HG02610 (cell line): ENCODE measurements around the gene UFSP1.

Source experiments
- ATAC-seq: cut with Tn5 transposase; IDR thresholded peaks from one replicate; pipeline ENCODE4 v1.9.1; 2021; ENCODE audit warnings: mild to moderate bottlenecking, moderate library complexity; ENCODE audit not compliant: unreplicated experiment

The UFSP1 gene

GRCh38 chr7:100882785-100883526 is 6.6 kb downstream of the UFSP1 start:
- ATAC-seq, result no peak

DNA sequence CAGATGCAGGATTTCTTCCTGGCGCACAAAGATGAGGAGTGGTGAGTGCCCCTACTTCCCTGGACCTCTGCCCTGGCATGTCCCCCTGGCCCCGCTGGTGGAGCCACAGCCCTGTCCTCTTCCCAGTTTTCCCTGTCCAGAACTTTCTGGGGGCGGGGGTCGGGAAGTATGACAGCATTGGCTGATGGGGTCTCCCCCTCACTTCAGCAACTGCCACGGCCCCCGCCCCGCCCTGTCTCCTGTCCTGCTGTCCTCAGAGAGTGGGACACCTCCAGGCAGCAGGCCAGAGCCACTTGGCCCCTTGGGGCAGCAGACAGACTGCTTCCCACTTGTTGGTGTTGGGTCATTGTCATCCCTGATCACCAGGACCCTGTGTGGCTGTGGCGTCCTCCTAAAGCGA is 7.3 kb downstream of the UFSP1 start:
- ATAC-seq, result no peak

DNA sequence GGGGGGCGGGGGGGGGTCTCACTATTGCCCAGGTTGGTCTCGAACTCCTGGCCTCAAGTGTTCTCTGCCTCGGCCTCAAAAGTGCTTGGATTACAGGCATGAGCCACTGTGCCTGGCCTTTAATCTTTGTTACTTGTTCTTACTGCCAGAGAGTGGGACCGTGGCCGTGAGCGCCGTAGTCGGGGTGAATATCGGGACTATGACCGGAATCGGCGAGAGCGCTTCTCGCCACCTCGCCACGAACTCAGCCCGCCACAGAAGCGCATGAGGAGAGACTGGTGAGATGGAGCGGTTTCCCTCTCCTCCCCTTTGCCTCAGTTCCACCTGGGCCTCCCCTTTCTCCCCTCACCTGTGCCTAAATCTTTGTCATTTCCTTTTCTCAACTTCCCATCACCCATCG is 8.4 kb downstream of the UFSP1 start:
- no peak for ATAC-seq

- no peak for ATAC-seq
Observed at GRCh38 chr7:100880645-100881044, 8.9 kb downstream of the UFSP1 start.

DNA sequence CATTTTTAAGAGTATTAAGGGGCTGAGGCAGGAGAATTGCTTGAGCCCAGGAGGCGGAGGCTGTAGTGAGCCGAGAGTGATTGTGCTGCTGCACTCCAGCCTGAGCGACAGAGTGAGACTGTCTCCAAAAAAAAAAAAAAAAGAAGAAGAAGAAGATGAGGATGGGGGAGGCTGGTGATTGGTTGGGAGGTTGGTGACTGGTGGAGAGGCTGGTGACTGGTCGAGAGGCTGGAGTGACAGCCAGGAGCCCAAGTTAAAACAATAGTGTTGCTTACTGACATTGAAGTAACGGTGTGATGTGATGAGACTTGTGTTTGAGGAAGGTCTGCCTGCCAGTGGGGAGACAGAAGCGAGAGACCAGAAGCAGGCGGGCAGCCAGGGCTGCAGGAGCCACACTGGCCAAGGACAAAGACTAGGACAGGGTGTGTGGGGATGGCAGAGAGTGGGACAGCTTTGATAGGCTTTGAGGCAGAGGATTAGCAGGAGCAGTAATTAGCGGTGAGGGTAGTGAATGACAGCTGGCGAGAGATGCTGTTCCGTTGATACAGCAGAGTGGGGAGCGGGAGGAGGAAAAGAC is 9.7 kb downstream of the UFSP1 start:
- ATAC-seq, result no peak

DNA sequence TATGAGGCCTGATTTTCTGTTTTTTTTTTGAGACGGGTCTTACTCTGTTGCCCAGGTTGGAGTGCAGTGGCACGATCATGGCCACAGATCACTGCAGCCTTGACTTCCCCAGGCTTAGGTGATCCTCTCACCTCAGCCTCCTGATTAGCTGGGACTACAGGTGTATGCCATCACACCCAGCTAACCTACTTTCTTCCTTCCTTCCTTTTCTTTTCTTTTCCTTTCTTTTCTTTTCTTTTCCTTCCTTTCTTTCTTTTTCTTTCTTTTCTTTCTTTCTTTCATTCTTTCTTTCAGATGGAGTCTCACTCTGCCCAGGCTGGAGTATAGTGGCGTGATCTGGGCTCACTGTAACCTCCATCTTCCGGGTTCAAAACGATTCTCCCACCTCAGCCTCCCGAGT is 10.8 kb downstream of the UFSP1 start:
- ATAC-seq, result no peak

GRCh38 chr7:100878013-100878412 is 11.5 kb downstream of the UFSP1 start:
- ATAC-seq, result no peak

DNA sequence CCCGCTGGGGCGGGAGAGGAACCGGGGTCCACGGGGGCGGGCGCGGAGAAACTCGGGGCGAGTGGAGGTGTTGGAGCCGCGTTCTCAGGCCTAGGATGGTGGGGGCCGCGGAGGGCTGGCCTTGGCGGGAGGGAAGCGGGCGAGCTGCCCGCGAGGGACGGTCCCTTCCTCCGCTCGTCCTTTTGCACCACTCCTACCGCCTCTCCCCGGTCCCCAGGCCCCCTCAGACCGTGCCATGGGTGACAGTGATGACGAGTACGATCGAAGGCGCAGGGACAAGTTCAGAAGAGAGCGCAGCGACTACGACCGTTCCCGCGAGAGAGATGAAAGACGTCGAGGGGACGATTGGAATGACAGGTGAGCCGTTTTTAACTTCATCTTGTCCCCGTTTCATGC is 14.2 kb downstream of the UFSP1 start:
- peak; percentile 22 for ATAC-seq

GRCh38 chr7:100874577-100875355 is 14.7 kb downstream of the UFSP1 start, which contains the start of gene SRRT:
Gene SRRT, plus strand, starts transcription at chr7:100875103. Its CDS starts 488 bp downstream, at chr7:100875591.
- ATAC-seq, result peak; percentile 87

DNA sequence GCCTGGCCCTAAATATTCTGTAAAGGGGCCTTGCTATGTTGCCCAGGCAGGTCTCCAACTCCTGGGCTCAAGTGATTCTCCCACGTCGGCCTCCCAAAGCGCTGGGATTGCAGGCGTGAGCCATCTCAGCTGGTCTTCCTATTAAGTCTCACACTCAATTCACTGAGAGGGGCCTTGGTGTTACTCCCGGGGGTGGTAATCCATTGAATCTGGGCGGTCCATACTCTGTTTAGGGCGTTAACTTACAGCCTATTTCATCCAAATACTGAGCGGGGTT is 15.3 kb downstream of the UFSP1 start:
- ATAC-seq, result no peak

DNA sequence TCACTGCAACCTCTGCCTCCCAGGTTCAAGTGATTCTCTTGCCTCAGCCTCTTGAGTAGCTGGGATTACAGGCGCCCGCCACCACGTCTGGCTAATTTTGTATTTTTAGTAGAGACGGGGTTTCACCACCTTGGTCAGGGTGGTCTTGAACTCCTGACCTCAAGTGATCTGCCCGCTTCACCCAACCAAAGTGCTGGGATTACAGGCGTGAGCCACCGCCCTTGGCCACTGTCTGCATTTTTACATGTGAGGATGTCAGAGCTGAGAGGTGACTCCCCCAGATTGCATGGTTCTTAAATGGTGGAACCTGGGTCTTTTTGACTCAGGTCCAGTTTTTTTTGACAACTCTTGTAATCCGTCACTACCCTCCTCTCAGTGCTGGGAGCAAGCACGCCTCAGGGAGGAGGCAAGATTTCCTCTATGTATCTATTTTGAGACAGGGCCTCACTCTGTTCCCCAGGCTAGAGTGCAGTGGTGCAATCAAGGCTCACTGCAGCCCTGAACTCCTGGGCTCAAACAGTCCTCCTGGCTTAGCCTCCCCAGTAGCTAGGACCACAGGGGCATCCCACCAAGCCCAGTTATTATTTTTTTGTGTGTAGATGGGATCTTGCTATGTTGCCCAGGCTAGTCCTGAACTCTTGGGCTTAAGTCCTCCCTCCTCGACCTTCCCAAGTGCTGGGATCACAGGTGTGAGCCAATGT is 15.8 kb downstream of the UFSP1 start:
- ATAC-seq, result no peak

GRCh38 chr7:100867776-100868485 is 21.6 kb downstream of the UFSP1 start:
- no peak for ATAC-seq

DNA sequence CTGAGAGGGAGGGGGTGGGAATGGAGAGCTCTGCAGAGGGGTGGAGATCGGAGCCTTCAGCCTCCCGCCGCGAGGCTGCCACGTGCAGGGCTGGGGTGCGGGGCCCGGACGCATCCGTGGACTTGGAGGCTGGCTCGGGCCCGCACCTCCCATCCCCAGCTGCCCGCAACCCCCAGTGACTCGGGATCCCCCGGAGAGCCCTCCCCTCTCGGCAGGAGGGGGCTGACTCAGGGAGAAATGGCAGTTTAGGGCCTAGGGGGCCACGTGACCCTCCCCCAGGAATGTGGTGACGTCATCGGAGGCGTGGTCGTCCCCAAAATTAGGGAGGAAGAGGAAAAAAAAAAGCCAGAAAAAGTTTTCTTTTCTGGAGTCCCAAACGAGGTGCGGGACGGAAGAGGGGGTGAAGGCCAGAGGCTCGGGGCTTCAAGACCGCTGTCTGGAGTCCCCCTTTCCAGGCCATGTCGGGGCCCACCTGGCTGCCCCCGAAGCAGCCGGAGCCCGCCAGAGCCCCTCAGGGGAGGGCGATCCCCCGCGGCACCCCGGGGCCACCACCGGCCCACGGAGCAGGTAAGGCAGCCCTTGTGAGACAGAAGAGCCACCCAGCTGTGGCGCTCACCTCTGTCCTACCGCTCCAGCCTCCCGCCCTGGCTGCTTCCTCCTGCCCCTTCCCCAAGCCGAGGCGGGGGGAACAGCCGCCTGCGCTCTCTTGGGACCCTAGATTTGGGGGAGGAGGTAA is 22.3 kb downstream of the UFSP1 start, which contains the start of gene TRIP6:
TSS of gene TRIP6 (plus strand) at position 348 of the 736 bp plus-strand sequence. CDS start at position 459, 111 bp downstream.
- peak; percentile 47 for ATAC-seq

GRCh38 chr7:100866729-100867039 is 22.8 kb downstream of the UFSP1 start:
- ATAC-seq, result no peak

DNA sequence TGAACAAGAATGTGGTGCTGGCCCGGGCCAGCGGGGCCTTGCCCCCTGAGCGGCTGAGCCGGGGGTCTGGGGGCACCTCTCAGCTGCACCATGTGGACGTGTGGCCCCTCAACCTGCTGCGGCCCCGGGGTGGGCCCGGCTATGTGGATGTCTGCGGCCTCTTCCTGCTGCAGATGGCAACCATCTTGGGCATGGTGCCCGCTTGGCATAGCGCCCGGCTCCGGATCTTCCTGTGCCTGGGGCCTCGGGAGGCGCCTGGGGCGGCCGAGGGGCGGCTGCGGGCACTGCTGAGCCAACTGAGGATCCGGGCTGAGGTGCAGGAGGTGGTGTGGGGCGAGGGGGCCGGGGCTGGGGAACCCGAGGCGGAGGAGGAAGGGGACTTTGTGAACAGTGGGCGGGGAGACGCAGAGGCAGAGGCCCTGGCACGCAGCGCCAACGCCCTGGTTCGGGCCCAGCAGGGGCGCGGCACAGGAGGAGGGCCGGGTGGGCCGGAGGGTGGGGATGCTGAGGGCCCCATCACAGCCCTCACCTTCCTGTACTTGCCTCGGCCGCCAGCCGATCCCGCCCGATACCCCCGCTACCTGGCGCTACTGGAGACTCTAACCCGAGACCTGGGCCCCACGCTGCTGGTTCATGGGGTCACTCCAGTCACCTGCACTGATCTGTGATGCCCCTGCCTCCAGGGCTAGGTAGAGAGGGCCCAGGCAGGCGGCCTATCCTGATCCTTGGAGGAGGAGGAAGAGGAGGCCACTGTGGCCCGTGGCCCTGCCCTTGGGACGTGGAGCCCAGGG is 23.4 kb downstream of the UFSP1 start:
- no peak for ATAC-seq

- no peak for ATAC-seq
Observed at GRCh38 chr7:100865372-100865911, 24.1 kb downstream of the UFSP1 start.

DNA sequence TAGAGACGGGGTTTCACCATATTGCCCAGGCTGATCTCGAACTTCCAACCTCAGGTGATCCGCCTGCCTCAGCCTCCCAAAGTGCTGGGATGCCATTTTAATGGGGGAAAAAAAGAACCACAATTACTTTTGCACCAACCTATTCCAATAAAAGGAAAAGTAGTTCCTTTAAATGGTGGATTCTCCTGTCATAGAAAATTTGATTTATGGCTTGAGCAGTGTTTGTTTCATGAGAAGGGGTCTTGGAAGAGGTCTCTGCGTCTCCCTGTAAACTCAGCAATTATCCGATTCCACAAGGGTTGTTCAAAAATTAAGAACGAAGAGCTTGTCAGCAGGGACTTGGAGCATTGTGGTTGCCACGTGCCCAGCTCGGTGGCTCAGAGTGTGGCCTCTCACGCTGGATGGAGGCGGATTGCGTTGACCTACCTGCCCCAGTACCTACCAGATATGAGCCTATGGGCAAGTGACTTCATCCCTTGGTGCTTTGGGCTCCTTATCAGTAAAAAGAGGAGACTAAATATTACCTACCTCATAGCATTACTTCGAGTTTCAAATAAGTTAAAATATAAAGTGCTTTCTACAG is 25.2 kb downstream of the UFSP1 start:
- ATAC-seq, result no peak

DNA sequence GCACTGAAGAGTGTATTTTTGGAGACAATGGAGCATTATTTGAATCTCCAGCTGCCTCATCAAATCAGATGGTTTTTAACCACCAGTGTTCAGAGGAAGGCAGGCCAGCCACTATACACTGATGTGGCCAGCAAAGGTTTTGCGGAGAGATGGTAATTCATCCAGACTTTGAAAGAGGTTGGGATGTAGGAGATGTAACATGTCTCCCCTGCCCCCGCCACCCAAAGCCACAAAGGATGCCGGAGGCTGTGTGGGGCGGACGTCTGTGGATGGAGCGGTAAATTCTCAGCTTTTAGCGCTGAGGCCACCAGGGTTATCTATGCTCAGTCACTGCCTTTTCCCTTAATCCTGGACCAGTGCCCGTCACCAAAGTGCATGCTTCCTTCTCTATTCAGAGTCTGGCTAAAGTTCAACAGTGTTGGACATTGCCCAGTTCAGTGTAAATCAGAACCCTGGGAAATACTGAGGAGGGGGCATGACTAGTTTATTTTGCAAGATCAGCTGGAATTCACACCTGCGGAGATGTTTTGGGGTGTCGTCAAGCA is 26.0 kb downstream of the UFSP1 start:
- ATAC-seq, result no peak

- ATAC-seq, result no peak
Observed at GRCh38 chr7:100861616-100861985, 27.9 kb downstream of the UFSP1 start.
